Uterus (tissue), 4 donors: ENCODE results near the gene PLA2G6. TPM values are rescaled to one million over a fixed set of nuclear protein-coding genes. Genes with fewer than 3 reads are reported as not detected.
A peak's percentile ranks its signal among the peaks of the same experiment; 100 is the strongest.

ENCODE experiments used
- DNase-seq, 2 donors: peaks; one replicate each; pipeline ENCODE4 v3.0.0-alpha.2; 2019 to 2020
- H3K27ac ChIP-seq, 2 donors: fragments of 200-600 bp; sonication (generic); 1 replicate in 1 of 2; 2 replicates in 1 of 2; pipeline ENCODE4 v1.5.1; 2016 to 2018
- H3K27me3 ChIP-seq, 2 donors: fragments of 200-600 bp; sonication (generic); one replicate each; pipeline ENCODE4 v1.5.1; 2018 to 2019; ENCODE audit warnings: control low read depth in 1 of 2
- H3K36me3 ChIP-seq, 2 donors: fragments of 200-600 bp; sonication (generic); one replicate each; pipeline ENCODE4 v1.5.1; 2019; ENCODE audit warnings: control low read depth in 1 of 2
- H3K4me1 ChIP-seq, 2 donors: fragments of 200-600 bp; sonication (generic); one replicate each; pipeline ENCODE4 v1.5.1; 2018 to 2019; ENCODE audit warnings: control low read depth in 1 of 2
- H3K4me3 ChIP-seq, 2 donors: fragments of 200-600 bp; sonication (generic); 1 replicate in 1 of 2; 2 replicates in 1 of 2; pipeline ENCODE4 v1.5.1; 2018 to 2019; ENCODE audit warnings: mild to moderate bottlenecking in 1 of 2
- H3K9me3 ChIP-seq, 2 donors: fragments of 200-600 bp; sonication (generic); one replicate each; pipeline ENCODE4 v1.5.1; 2019; ENCODE audit warnings: control low read depth in 1 of 2
- POLR2A ChIP-seq, 2 donors: fragments of 450-650 bp; IDR thresholded peaks; one replicate each; pipeline ENCODE4 v1.6.1; 2016; ENCODE audit warnings: antibody characterized with exemption in 2 of 2, mild to moderate bottlenecking in 1 of 2, moderate library complexity in 1 of 2
- intact Hi-C: fragments of 100-400 bp; cut with DNase I; formaldehyde crosslinking; loops from one replicate; pipeline ENCODE4 v1.15.1; 2023; ENCODE audit warnings: low total_unique reads
- total RNA-seq, 4 donors: library from RNA; depleted of rRNA in 3 of 4; stranded (reverse); fragments of >200 nt in 3 of 4; gene quantifications; one replicate each; pipeline versions ENCODE4 v1.1.0 to v1.2.4, GENCODE V29; 2014 to 2023
- TF ChIP-seq, protein P1 (sequence below), 4 experiments: fragments of 200-600 bp in 2 of 4; fragments of 450-650 bp in 2 of 4; sonication (generic) in 2 of 4; IDR thresholded peaks; one replicate each; pipeline ENCODE4 v1.5.1; 2016 to 2019; ENCODE audit warnings: antibody characterized with exemption in 4 of 4, mild to moderate bottlenecking in 2 of 4, moderate library complexity in 1 of 4
- donor health status: DM: yes; HTN: yes; CAD: no.

PLA2G6 gene
- total RNA-seq, 4 donors from 2014 or later: 8.7 to 50.9 (median 34.5) TPM

- intact Hi-C loops: no loop called here
- Histone ChIP-seq H3K27me3 (peaks cover 0 to 11% of the 10 kb centered on the region in 2 donors), H3K9me3 (no peaks in the 10 kb centered on the region), H3K36me3 (no peaks in the 10 kb centered on the region), H3K4me1 (peaks cover 0 to 10% of the 10 kb centered on the region in 2 donors), H3K4me3 (peak overlapping the region in 1 of 2 donors; percentile 3), H3K27ac (no peak overlapping the region)
- DNase-seq: no peak
- no peak for TF ChIP-seq POLR2A (IDR thresholded peaks at IDR 0.05)
- TF ChIP-seq, protein P1, sequence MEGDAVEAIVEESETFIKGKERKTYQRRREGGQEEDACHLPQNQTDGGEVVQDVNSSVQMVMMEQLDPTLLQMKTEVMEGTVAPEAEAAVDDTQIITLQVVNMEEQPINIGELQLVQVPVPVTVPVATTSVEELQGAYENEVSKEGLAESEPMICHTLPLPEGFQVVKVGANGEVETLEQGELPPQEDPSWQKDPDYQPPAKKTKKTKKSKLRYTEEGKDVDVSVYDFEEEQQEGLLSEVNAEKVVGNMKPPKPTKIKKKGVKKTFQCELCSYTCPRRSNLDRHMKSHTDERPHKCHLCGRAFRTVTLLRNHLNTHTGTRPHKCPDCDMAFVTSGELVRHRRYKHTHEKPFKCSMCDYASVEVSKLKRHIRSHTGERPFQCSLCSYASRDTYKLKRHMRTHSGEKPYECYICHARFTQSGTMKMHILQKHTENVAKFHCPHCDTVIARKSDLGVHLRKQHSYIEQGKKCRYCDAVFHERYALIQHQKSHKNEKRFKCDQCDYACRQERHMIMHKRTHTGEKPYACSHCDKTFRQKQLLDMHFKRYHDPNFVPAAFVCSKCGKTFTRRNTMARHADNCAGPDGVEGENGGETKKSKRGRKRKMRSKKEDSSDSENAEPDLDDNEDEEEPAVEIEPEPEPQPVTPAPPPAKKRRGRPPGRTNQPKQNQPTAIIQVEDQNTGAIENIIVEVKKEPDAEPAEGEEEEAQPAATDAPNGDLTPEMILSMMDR (IDR thresholded peaks at IDR 0.05): no peak
Observed at GRCh38 chr22:38088629-38089473, 92.8 kb downstream of the PLA2G6 start.

GRCh38 chr22:38087855-38088254 is 93.8 kb downstream of the PLA2G6 start:
- no peaks in the 10 kb centered on the region for H3K36me3 ChIP-seq
- TF ChIP-seq, protein P1 (IDR thresholded peaks at IDR 0.05): no peak
- no peak for TF ChIP-seq POLR2A (IDR thresholded peaks at IDR 0.05)
- no peak overlapping the region for H3K27ac ChIP-seq
- no peaks in the 10 kb centered on the region for H3K9me3 ChIP-seq
- peaks cover 0 to 11% of the 10 kb centered on the region in 2 donors for H3K27me3 ChIP-seq
- H3K4me3 ChIP-seq: no peak overlapping the region
- DNase-seq: no peak
- intact Hi-C loops: no loop called here
- peaks cover 0 to 10% of the 10 kb centered on the region in 2 donors for H3K4me1 ChIP-seq

DNA sequence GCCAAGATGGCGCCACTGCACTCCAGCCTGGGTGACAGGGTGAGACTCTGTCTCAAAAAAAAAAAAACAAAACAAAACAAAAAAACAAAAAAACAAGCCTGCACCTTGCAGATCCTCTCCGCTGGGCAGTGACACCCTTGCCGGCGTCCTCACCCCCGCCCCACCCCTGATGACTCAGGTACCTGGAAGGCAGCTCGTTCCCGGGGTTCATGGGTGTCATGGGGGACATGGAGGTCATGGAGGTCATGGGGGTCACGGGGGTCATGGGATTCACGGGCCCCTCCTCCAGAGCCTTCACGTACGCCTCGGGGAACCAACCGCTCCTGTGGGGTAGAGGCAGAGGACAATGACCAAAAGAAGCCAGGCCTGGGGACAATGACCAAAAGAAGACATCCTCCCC is 94.7 kb downstream of the PLA2G6 start:
- H3K27me3 ChIP-seq: peaks cover 9 to 15% of the 10 kb centered on the region in 2 donors
- TF ChIP-seq POLR2A (IDR thresholded peaks at IDR 0.05): no peak
- TF ChIP-seq, protein P1 (IDR thresholded peaks at IDR 0.05): no peak
- H3K36me3 ChIP-seq: no peaks in the 10 kb centered on the region
- H3K4me1 ChIP-seq: peaks cover 0 to 18% of the 10 kb centered on the region in 2 donors
- no peaks in the 10 kb centered on the region for H3K9me3 ChIP-seq
- H3K27ac ChIP-seq: no peak overlapping the region
- DNase-seq: no peak
- intact Hi-C loops: no loop called here
- H3K4me3 ChIP-seq: no peak overlapping the region

GRCh38 chr22:38086001-38086845 is 95.4 kb downstream of the PLA2G6 start:
- H3K9me3 ChIP-seq: no peaks in the 10 kb centered on the region
- DNase-seq: no peak
- H3K36me3 ChIP-seq: no peaks in the 10 kb centered on the region
- intact Hi-C loops: no loop called here
- H3K4me3 ChIP-seq: no peak overlapping the region
- H3K4me1 ChIP-seq: peaks cover 0 to 25% of the 10 kb centered on the region in 2 donors
- no peak for TF ChIP-seq POLR2A (IDR thresholded peaks at IDR 0.05)
- TF ChIP-seq, protein P1 (IDR thresholded peaks at IDR 0.05): no peak
- H3K27ac ChIP-seq: no peak overlapping the region
- peaks cover 11 to 15% of the 10 kb centered on the region in 2 donors for H3K27me3 ChIP-seq
